ENCODE data around the gene HLCS. TPM values are rescaled to one million over a fixed set of nuclear protein-coding genes. Genes with fewer than 3 reads are reported as not detected.

The HLCS gene
- total RNA-seq, 1 experiment from 2014 or later: 55.9 TPM

GRCh38 chr21:36980280-36981048 is 14.0 kb upstream of the HLCS start:
- H3K4me3 ChIP-seq (ENCODE audit: low read length): no peak overlapping the region

GRCh38 chr21:36976882-36977651 is 10.6 kb upstream of the HLCS start:
- H3K27me3 ChIP-seq (ENCODE audit: low read length): no peaks in the 10 kb centered on the region
- peak; percentile 94 for DNase-seq

More at GRCh38 chr21:36980280-36981048, 14.0 kb upstream of the HLCS start:
- peaks cover 15% of the 10 kb centered on the region for H3K4me1 ChIP-seq (ENCODE audit: low read length)
- no peaks in the 10 kb centered on the region for H4K20me1 ChIP-seq (ENCODE audit: insufficient read depth, low read depth, low read length)
- H3K4me2 ChIP-seq (ENCODE audit: low read depth, low read length, poor library complexity, severe bottlenecking): no peak overlapping the region
- no peak overlapping the region for H3K9ac ChIP-seq (ENCODE audit: low read length)
- H3K9me3 ChIP-seq (ENCODE audit: low read length): no peaks in the 10 kb centered on the region
- no peaks in the 10 kb centered on the region for H3K9me2 ChIP-seq (replicated peaks; ENCODE audit: insufficient read depth, low read length)
- no peaks in the 10 kb centered on the region for H3K36me3 ChIP-seq (ENCODE audit: insufficient read depth, low read length)
- no peak overlapping the region for H3K27ac ChIP-seq (ENCODE audit: low read length)
- H2AFZ ChIP-seq (ENCODE audit: low read length): no peak overlapping the region
- DNase-seq: no peak
- H3K79me2 ChIP-seq (ENCODE audit: low read length): no peaks in the 10 kb centered on the region
- 0 out of 2 replicates have a peak, but pooled peaks cover 2% of the 10 kb centered on the region for H3K27me3 ChIP-seq (ENCODE audit: low read length)

GRCh38 chr21:36976228-36976861 is 9.9 kb upstream of the HLCS start:
- Histone ChIP-seq H3K36me3 (ENCODE audit: insufficient read depth, low read length) (no peaks in the 10 kb centered on the region), H4K20me1 (ENCODE audit: insufficient read depth, low read depth, low read length) (no peaks in the 10 kb centered on the region), H3K4me2 (ENCODE audit: low read depth, low read length, poor library complexity, severe bottlenecking) (peak overlapping the region; percentile 26), H3K4me3 (ENCODE audit: low read length) (no peak overlapping the region), H2AFZ (ENCODE audit: low read length) (no peak overlapping the region), H3K4me1 (ENCODE audit: low read length) (peaks cover 15% of the 10 kb centered on the region), H3K27ac (ENCODE audit: low read length) (no peak overlapping the region), H3K9me3 (ENCODE audit: low read length) (no peaks in the 10 kb centered on the region), H3K9me2 (replicated peaks; ENCODE audit: insufficient read depth, low read length) (no peaks in the 10 kb centered on the region), H3K27me3 (ENCODE audit: low read length) (no peaks in the 10 kb centered on the region), H3K79me2 (ENCODE audit: low read length) (no peaks in the 10 kb centered on the region), H3K9ac (ENCODE audit: low read length) (0 out of 2 replicates have a peak overlapping the region, but pooled peaks have one; percentile 25)
- DNase-seq: no peak

More at GRCh38 chr21:36976882-36977651, 10.6 kb upstream of the HLCS start:
- Histone ChIP-seq H3K36me3 (ENCODE audit: insufficient read depth, low read length) (no peaks in the 10 kb centered on the region), H2AFZ (ENCODE audit: low read length) (peak overlapping the region; percentile 80), H3K4me3 (ENCODE audit: low read length) (peak overlapping the region; percentile 16; the same call in 1 of the 2 replicates), H3K79me2 (ENCODE audit: low read length) (no peaks in the 10 kb centered on the region), H3K9ac (ENCODE audit: low read length) (peak overlapping the region; percentile 43), H3K9me2 (replicated peaks; ENCODE audit: insufficient read depth, low read length) (no peaks in the 10 kb centered on the region), H3K27ac (ENCODE audit: low read length) (no peak overlapping the region), H3K4me2 (ENCODE audit: low read depth, low read length, poor library complexity, severe bottlenecking) (peak overlapping the region; percentile 26), H3K9me3 (ENCODE audit: low read length) (no peaks in the 10 kb centered on the region), H4K20me1 (ENCODE audit: insufficient read depth, low read depth, low read length) (no peaks in the 10 kb centered on the region), H3K4me1 (ENCODE audit: low read length) (peaks cover 15% of the 10 kb centered on the region)

GRCh38 chr21:36974851-36975192 is 8.4 kb upstream of the HLCS start:
- Histone ChIP-seq H3K4me1 (ENCODE audit: low read length) (peaks cover 15% of the 10 kb centered on the region), H4K20me1 (ENCODE audit: insufficient read depth, low read depth, low read length) (no peaks in the 10 kb centered on the region)

GRCh38 chr21:36973986-36974850 is 7.7 kb upstream of the HLCS start:
- H4K20me1 ChIP-seq (ENCODE audit: insufficient read depth, low read depth, low read length): no peaks in the 10 kb centered on the region
- DNase-seq: no peak
- no peaks in the 10 kb centered on the region for H3K36me3 ChIP-seq (ENCODE audit: insufficient read depth, low read length)
- H3K9ac ChIP-seq (ENCODE audit: low read length): no peak overlapping the region
- H3K4me1 ChIP-seq (ENCODE audit: low read length): peaks cover 15% of the 10 kb centered on the region
- H3K9me2 ChIP-seq (replicated peaks; ENCODE audit: insufficient read depth, low read length): no peaks in the 10 kb centered on the region
- no peak overlapping the region for H3K4me3 ChIP-seq (ENCODE audit: low read length)
- H2AFZ ChIP-seq (ENCODE audit: low read length): no peak overlapping the region
- no peaks in the 10 kb centered on the region for H3K9me3 ChIP-seq (ENCODE audit: low read length)
- no peaks in the 10 kb centered on the region for H3K27me3 ChIP-seq (ENCODE audit: low read length)
- no peak overlapping the region for H3K4me2 ChIP-seq (ENCODE audit: low read depth, low read length, poor library complexity, severe bottlenecking)
- no peaks in the 10 kb centered on the region for H3K79me2 ChIP-seq (ENCODE audit: low read length)
- no peak overlapping the region for H3K27ac ChIP-seq (ENCODE audit: low read length)

More at GRCh38 chr21:36974851-36975192, 8.4 kb upstream of the HLCS start:
- DNase-seq: no peak
- Histone ChIP-seq H3K36me3 (ENCODE audit: insufficient read depth, low read length) (no peaks in the 10 kb centered on the region), H2AFZ (ENCODE audit: low read length) (no peak overlapping the region), H3K9me3 (ENCODE audit: low read length) (no peaks in the 10 kb centered on the region), H3K9me2 (replicated peaks; ENCODE audit: insufficient read depth, low read length) (no peaks in the 10 kb centered on the region), H3K9ac (ENCODE audit: low read length) (no peak overlapping the region), H3K79me2 (ENCODE audit: low read length) (no peaks in the 10 kb centered on the region), H3K4me3 (ENCODE audit: low read length) (no peak overlapping the region), H3K4me2 (ENCODE audit: low read depth, low read length, poor library complexity, severe bottlenecking) (no peak overlapping the region), H3K27ac (ENCODE audit: low read length) (no peak overlapping the region), H3K27me3 (ENCODE audit: low read length) (no peaks in the 10 kb centered on the region)

- Histone ChIP-seq H3K4me2 (ENCODE audit: low read depth, low read length, poor library complexity, severe bottlenecking) (no peak overlapping the region), H3K4me1 (ENCODE audit: low read length) (peaks cover 24% of the 10 kb centered on the region), H2AFZ (ENCODE audit: low read length) (no peak overlapping the region), H3K27me3 (ENCODE audit: low read length) (no peaks in the 10 kb centered on the region), H3K9me3 (ENCODE audit: low read length) (no peaks in the 10 kb centered on the region), H3K36me3 (ENCODE audit: insufficient read depth, low read length) (no peaks in the 10 kb centered on the region), H3K79me2 (ENCODE audit: low read length) (peaks cover 13% of the 10 kb centered on the region), H4K20me1 (ENCODE audit: insufficient read depth, low read depth, low read length) (no peaks in the 10 kb centered on the region), H3K9me2 (replicated peaks; ENCODE audit: insufficient read depth, low read length) (no peaks in the 10 kb centered on the region), H3K4me3 (ENCODE audit: low read length) (no peak overlapping the region), H3K9ac (ENCODE audit: low read length) (no peak overlapping the region), H3K27ac (ENCODE audit: low read length) (no peak overlapping the region)
- DNase-seq: peak; percentile 23
Measured at GRCh38 chr21:36968976-36969375, 2.5 kb upstream of the HLCS start.

GRCh38 chr21:36968414-36968813 is 1.9 kb upstream of the HLCS start:
- no peaks in the 10 kb centered on the region for H3K9me2 ChIP-seq (replicated peaks; ENCODE audit: insufficient read depth, low read length)
- no peak overlapping the region for H3K27ac ChIP-seq (ENCODE audit: low read length)
- peak; percentile 19 for DNase-seq
- peaks cover 24% of the 10 kb centered on the region for H3K4me1 ChIP-seq (ENCODE audit: low read length)
- peaks cover 13% of the 10 kb centered on the region for H3K79me2 ChIP-seq (ENCODE audit: low read length)
- H3K9ac ChIP-seq (ENCODE audit: low read length): no peak overlapping the region
- H3K36me3 ChIP-seq (ENCODE audit: insufficient read depth, low read length): no peaks in the 10 kb centered on the region
- no peak overlapping the region for H2AFZ ChIP-seq (ENCODE audit: low read length)
- no peak overlapping the region for H3K4me2 ChIP-seq (ENCODE audit: low read depth, low read length, poor library complexity, severe bottlenecking)
- H3K27me3 ChIP-seq (ENCODE audit: low read length): no peaks in the 10 kb centered on the region
- no peak overlapping the region for H3K4me3 ChIP-seq (ENCODE audit: low read length)
- no peaks in the 10 kb centered on the region for H4K20me1 ChIP-seq (ENCODE audit: insufficient read depth, low read depth, low read length)
- no peaks in the 10 kb centered on the region for H3K9me3 ChIP-seq (ENCODE audit: low read length)
